Pericardium fibroblast (primary cell): ENCODE data around the gene TRAF6. TPM values are rescaled to one million over a fixed set of nuclear protein-coding genes. Genes with fewer than 3 reads are reported as not detected.

Experiments used
- total RNA-seq: library from RNA; depleted of rRNA; stranded (reverse); fragments of >200 nt; gene quantifications from 2 replicates; pipeline ENCODE4 v1.2.3, GENCODE V29; 2015

TRAF6 gene, protein sequence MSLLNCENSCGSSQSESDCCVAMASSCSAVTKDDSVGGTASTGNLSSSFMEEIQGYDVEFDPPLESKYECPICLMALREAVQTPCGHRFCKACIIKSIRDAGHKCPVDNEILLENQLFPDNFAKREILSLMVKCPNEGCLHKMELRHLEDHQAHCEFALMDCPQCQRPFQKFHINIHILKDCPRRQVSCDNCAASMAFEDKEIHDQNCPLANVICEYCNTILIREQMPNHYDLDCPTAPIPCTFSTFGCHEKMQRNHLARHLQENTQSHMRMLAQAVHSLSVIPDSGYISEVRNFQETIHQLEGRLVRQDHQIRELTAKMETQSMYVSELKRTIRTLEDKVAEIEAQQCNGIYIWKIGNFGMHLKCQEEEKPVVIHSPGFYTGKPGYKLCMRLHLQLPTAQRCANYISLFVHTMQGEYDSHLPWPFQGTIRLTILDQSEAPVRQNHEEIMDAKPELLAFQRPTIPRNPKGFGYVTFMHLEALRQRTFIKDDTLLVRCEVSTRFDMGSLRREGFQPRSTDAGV
- 4.3 and 4.4 TPM in 2 replicates for total RNA-seq

DNA sequence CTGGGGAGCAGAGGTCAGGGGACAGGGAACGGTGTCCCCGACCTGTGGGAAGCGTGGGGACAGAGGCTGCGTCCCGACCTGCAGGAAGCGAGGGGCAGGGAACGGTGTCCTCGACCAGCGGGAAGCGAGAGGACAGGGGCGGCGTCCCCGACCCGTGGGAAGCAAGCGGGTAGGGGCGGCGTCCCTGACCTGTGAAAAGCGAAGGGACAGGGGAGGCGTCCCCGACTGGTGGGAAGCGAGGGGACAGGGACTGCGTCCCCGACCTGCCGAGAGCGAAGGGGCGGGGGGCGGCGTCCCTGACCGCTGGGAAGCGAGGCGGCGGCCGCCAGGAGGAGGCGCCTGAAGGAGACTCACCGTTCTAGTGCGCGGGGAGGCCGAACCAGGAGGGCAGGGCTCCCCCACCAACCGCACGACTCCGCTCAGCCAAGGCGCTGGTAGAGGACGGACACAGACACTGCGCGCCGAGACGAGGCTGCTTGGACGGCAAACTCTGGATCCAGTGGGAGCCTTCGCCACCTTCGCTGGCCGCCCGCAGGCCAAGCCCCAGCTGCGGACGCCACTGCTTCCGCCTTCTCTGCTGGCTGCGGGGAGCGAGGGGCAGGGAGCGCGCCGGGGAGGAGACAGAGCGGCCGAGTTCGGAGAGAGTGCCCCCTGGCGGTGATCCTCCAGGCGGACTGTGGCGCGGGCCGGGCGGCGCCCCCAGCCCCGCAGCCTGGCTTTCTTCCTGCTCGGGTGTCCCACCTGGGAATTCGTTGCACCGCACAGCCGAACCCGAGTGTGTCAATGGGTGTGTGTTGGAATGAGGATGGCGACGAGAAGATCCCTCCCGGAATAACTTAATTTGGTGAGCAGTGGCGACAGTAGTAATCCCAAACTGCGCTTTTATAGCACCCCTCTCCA lies at the start of gene TRAF6:
TRAF6 (minus strand) TSS at position 579 of the 900 bp plus-strand sequence. CDS start 8,757 bp downstream, outside the sequence.

Other genes with a start within 250 kb of the TRAF6 start
- gene COMMD9, start 220.8 kb downstream of the TRAF6 start, total RNA-seq: 31.4 and 56.0 TPM in 2 replicates
- 1.8 and 8.9 TPM in 2 replicates for gene PRR5L, start 214.0 kb downstream of the TRAF6 start, total RNA-seq
- 0.12 and 0.43 TPM in 2 replicates for gene RAG1, start 57.7 kb upstream of the TRAF6 start, total RNA-seq
- 20.4 and 27.9 TPM in 2 replicates for gene IFTAP, start 84.2 kb upstream of the TRAF6 start, total RNA-seq
- not detected in 2 replicates for gene RAG2, start 88.0 kb upstream of the TRAF6 start, total RNA-seq